Endothelial cell of umbilical vein (primary cell): ENCODE data around the gene SPDEF. TPM values are rescaled to one million over a fixed set of nuclear protein-coding genes. Genes with fewer than 3 reads are reported as not detected.

Experiments used
- BruUV-seq: library from RNA; stranded (reverse); fragments of 400-500 nt; replicated peaks from 2 replicates; lab custom pipeline; 2021; lab: Mats Ljungman, UMichigan
- CTCF ChIA-PET: fragments of 300-600, 350-600 bp; sonication (Branson Sonifier 250); formaldehyde crosslinking; loops from one replicate; lab custom pipeline; 2021; ENCODE audit warnings: antibody characterized with exemption, inconsistent platforms; lab: Charles Lee
- POLR2A ChIA-PET: fragments of 300-600, 350-600 bp; sonication (Branson Sonifier 250); formaldehyde crosslinking; loops from one replicate; lab custom pipeline; 2021; ENCODE audit warnings: antibody characterized with exemption, inconsistent platforms; lab: Charles Lee
- DNase-seq: peaks from one replicate; pipeline ENCODE4 v3.0.0-alpha.2; 2011; ENCODE audit warnings: low read depth, low spot score
- FAIRE-seq: peaks from 2 replicates; lab custom pipeline; 2011; peaks lifted over from hg19 to GRCh38; lab: Jason Lieb, UNC
- H2AFZ ChIP-seq: 2 replicates; pipeline ENCODE4 v1.6.0; 2012; ENCODE audit warnings: low read depth, low read length, control low read depth, inconsistent platforms
- H3K27ac ChIP-seq: 2 replicates; pipeline ENCODE4 v1.5.1; 2011; ENCODE audit warnings: low read depth, mild to moderate bottlenecking, control low read depth, low read length, moderate library complexity; ENCODE audit not compliant: insufficient read depth
- H3K27me3 ChIP-seq, 2 experiments: 2 replicates each; pipeline versions ENCODE4 v1.6.0 to v1.6.1; 2011; ENCODE audit warnings: low read length in 2 of 2, mixed read lengths in 1 of 2; ENCODE audit not compliant: control insufficient read depth in 2 of 2, insufficient read depth in 2 of 2
- H3K36me3 ChIP-seq, 2 experiments: 2 replicates in 1 of 2; 3 replicates in 1 of 2; pipeline ENCODE4 v1.5.1; 2011; ENCODE audit warnings: low read length in 2 of 2, mild to moderate bottlenecking in 1 of 2, moderate library complexity in 1 of 2; ENCODE audit not compliant: control insufficient read depth in 2 of 2, insufficient read depth in 2 of 2; ENCODE audit errors: extremely low read depth in 1 of 2
- H3K4me1 ChIP-seq: 3 replicates; pipeline ENCODE4 v1.5.1; 2011; ENCODE audit warnings: mild to moderate bottlenecking, low read length; ENCODE audit not compliant: control insufficient read depth, insufficient read depth; ENCODE audit errors: extremely low read depth
- H3K4me2 ChIP-seq: 2 replicates; pipeline ENCODE4 v1.6.1; 2011; ENCODE audit warnings: low read length, control low read depth, mixed read lengths; ENCODE audit not compliant: insufficient read depth
- H3K4me3 ChIP-seq, 3 experiments: fragments of 200-600 bp in 1 of 3; sonication (generic), shearing (Covaris generic) in 1 of 3; replicated peaks in 1 of 3; 2 replicates each; pipeline ENCODE4 v1.5.1; 2011 to 2016; ENCODE audit warnings: control low read depth in 3 of 3, low read length in 3 of 3, mild to moderate bottlenecking in 2 of 3, inconsistent platforms in 1 of 3, low read depth in 1 of 3, moderate library complexity in 1 of 3; ENCODE audit not compliant: insufficient read depth in 1 of 3
- H3K79me2 ChIP-seq: 2 replicates; pipeline ENCODE4 v1.6.0; 2012; ENCODE audit warnings: low read length, inconsistent platforms; ENCODE audit not compliant: control insufficient read depth, insufficient read depth
- H3K9ac ChIP-seq: replicated peaks from 2 replicates; pipeline ENCODE3; 2011; ENCODE audit warnings: low read length, control low read depth; ENCODE audit not compliant: insufficient read depth; ENCODE audit errors: extremely low read depth
- H3K9me1 ChIP-seq: replicated peaks from 3 replicates; pipeline ENCODE4 v1.6.0; 2011; ENCODE audit warnings: mild to moderate bottlenecking, low read length; ENCODE audit not compliant: control insufficient read depth, insufficient read depth; ENCODE audit errors: extremely low read depth
- H3K9me3 ChIP-seq: replicated peaks from 2 replicates; pipeline ENCODE4 v1.5.1; 2012; ENCODE audit warnings: low read length, inconsistent platforms; ENCODE audit not compliant: control insufficient read depth, insufficient read depth
- H4K20me1 ChIP-seq: replicated peaks from 2 replicates; pipeline ENCODE3; 2011; ENCODE audit warnings: mild to moderate bottlenecking, low read length; ENCODE audit not compliant: control insufficient read depth, insufficient read depth; ENCODE audit errors: extremely low read depth
- EZH2 ChIP-seq: IDR thresholded peaks from 2 replicates; pipeline ENCODE4 v1.6.1; 2012; ENCODE audit warnings: borderline replicate concordance, low read depth, mild to moderate bottlenecking, moderate library complexity, low read length, inconsistent platforms; ENCODE audit not compliant: severe bottlenecking
- FOS ChIP-seq: IDR thresholded peaks from 2 replicates; pipeline ENCODE4 v1.6.1; 2011; ENCODE audit warnings: mild to moderate bottlenecking, low read length, moderate library complexity, borderline replicate concordance; ENCODE audit not compliant: insufficient read depth
- GATA2 ChIP-seq: IDR thresholded peaks from 2 replicates; pipeline ENCODE4 v1.7.0; 2011; ENCODE audit warnings: low read depth, mild to moderate bottlenecking, moderate library complexity, mixed read lengths, low read length; ENCODE audit not compliant: insufficient read length, insufficient read depth
- JUN ChIP-seq: IDR thresholded peaks from 2 replicates; pipeline ENCODE4 v1.6.1; 2011; ENCODE audit warnings: borderline replicate concordance, low read depth; ENCODE audit not compliant: insufficient read length, insufficient read depth
- MYC ChIP-seq: IDR thresholded peaks from one replicate; pipeline ENCODE4 v1.6.1; 2011; ENCODE audit warnings: mild to moderate bottlenecking, low read depth, low read length
- POLR2A ChIP-seq: IDR thresholded peaks from 2 replicates; pipeline ENCODE4 v1.6.1; 2012; ENCODE audit warnings: low read depth, mild to moderate bottlenecking, control low read depth, low read length
- POLR2AphosphoS5 ChIP-seq: IDR thresholded peaks from 2 replicates; pipeline ENCODE4 v1.6.1; 2012; ENCODE audit warnings: low read depth, mild to moderate bottlenecking, control low read depth, low read length, moderate library complexity; ENCODE audit not compliant: insufficient read depth
- dilution Hi-C: fragments of 300-500 bp; cut with MboI; formaldehyde crosslinking; loops from one replicate; pipeline ENCODE4 v1.15.0; 2019; ENCODE audit warnings: low sequenced_read_pairs; ENCODE audit not compliant: extremely low pct_ligation_motif_present
- intact Hi-C: fragments of 100-400 bp; cut with micrococcal nuclease; formaldehyde crosslinking; loops from one replicate; pipeline ENCODE4 v1.10.0; 2022
- polyA plus RNA-seq, 4 experiments: library from polyadenylated mRNA; depleted of rRNA in 3 of 4; stranded (reverse) in 3 of 4; unstranded in 1 of 4; fragments of >200 nt; gene quantifications; 2 replicates each; pipeline versions ENCODE4 v1.2.1 to v1.2.3, GENCODE V29; 2011 to 2012; ENCODE audit warnings: missing spikeins in 1 of 4
- total RNA-seq: library from RNA; stranded (reverse); gene quantifications from 2 replicates; pipeline ENCODE4 v1.2.3, GENCODE V29; 2021
- TF ChIP-seq, protein P1 (sequence below): IDR thresholded peaks from 2 replicates; pipeline ENCODE4 v1.6.1; 2011; ENCODE audit not compliant: insufficient read depth, insufficient read length
- TF ChIP-seq, protein P2 (sequence below), 2 donors: IDR thresholded peaks; 1 replicate in 1 of 2; 2 replicates in 1 of 2; pipeline ENCODE4 v1.5.1; 2011; ENCODE audit warnings: low read length in 2 of 2, mild to moderate bottlenecking in 2 of 2, moderate library complexity in 2 of 2, control low read depth in 1 of 2, inconsistent platforms in 1 of 2, low read depth in 1 of 2; ENCODE audit not compliant: insufficient read depth in 1 of 2; ENCODE audit errors: extremely low read depth in 1 of 2

The SPDEF gene
- total and polyA plus RNA-seq, 2 donors (not counting 3 experiments of a cell fraction or from before 2014, with no cell fraction given): not detected

DNA sequence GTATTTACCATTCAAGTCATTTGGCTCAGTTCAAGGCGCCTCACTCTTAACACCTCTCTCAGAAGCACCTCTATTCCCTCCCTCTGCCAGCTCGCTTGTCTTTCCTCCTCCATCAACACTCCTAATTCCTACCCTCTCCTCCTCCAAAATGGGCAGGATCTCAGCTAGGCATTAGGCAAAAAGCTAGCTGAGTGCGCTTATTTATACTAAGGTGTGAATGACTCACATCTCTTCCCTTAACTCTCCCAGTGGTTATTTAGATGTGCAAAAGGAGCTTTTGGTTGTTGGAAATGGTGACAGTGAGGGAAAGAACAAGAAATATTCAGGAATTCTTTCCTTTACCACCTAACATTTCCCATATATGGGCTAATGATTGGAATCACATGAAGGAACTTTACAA lies 61.2 kb downstream of the SPDEF start:
- Histone ChIP-seq H3K9me1 (no peaks in the 10 kb centered on the region), H3K79me2 (no peaks in the 10 kb centered on the region), H3K9ac (no peak overlapping the region), H3K27me3 (peaks cover 0 to 7% of the 10 kb centered on the region in 2 experiments), H3K4me1 (no peaks in the 10 kb centered on the region), H3K27ac (no peak overlapping the region), H2AFZ (no peak overlapping the region), H3K9me3 (no peaks in the 10 kb centered on the region), H3K4me3 (no peak overlapping the region), H3K36me3 (no peaks in the 10 kb centered on the region), H4K20me1 (no peaks in the 10 kb centered on the region), H3K4me2 (no peak overlapping the region)
- intact Hi-C loops (no loop called here), dilution Hi-C loops (no loop called here)
- DNase-seq (no peak), FAIRE-seq (no peak)
- ChIA-PET POLR2A (no interaction called here), CTCF (interaction anchor here (1.9 kb wide), 1 partner anchor 8 kb away, joined by 5 read pairs; no protein-coding TSS in a partner anchor)
- TF ChIP-seq JUN (no peak), MYC (no peak), GATA2 (no peak), POLR2A (no peak), EZH2 (no peak), POLR2AphosphoS5 (no peak), FOS (no peak)
- TF ChIP-seq, protein P1, sequence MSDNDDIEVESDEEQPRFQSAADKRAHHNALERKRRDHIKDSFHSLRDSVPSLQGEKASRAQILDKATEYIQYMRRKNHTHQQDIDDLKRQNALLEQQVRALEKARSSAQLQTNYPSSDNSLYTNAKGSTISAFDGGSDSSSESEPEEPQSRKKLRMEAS: no peak
- TF ChIP-seq, protein P2, sequence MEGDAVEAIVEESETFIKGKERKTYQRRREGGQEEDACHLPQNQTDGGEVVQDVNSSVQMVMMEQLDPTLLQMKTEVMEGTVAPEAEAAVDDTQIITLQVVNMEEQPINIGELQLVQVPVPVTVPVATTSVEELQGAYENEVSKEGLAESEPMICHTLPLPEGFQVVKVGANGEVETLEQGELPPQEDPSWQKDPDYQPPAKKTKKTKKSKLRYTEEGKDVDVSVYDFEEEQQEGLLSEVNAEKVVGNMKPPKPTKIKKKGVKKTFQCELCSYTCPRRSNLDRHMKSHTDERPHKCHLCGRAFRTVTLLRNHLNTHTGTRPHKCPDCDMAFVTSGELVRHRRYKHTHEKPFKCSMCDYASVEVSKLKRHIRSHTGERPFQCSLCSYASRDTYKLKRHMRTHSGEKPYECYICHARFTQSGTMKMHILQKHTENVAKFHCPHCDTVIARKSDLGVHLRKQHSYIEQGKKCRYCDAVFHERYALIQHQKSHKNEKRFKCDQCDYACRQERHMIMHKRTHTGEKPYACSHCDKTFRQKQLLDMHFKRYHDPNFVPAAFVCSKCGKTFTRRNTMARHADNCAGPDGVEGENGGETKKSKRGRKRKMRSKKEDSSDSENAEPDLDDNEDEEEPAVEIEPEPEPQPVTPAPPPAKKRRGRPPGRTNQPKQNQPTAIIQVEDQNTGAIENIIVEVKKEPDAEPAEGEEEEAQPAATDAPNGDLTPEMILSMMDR (IDR thresholded peaks at IDR 0.05; ENCODE audit: extremely low read depth in 1 of 2, insufficient read depth in 1 of 2, low read depth in 1 of 2, low read length in 2 of 2): no peak
- BruUV-seq: no TSS peak
